ENCODE data around the gene AUTS2. TPM values are rescaled to one million over a fixed set of nuclear protein-coding genes. Genes with fewer than 3 reads are reported as not detected.

The AUTS2 gene
- total RNA-seq, 4 donors from 2014 or later: 14.9 to 27.2 (median 17.5) TPM

- TF ChIP-seq CTCF (IDR thresholded peaks at IDR 0.05) (no peak), POLR2A (IDR thresholded peaks at IDR 0.05) (no peak)
- H3K4me3 ChIP-seq (replicated peaks in 1 of 3): no peak overlapping the region
- H3K36me3 ChIP-seq: no peaks in the 10 kb centered on the region
- H3K9me3 ChIP-seq: no peaks in the 10 kb centered on the region
- DNase-seq: no peak
- intact Hi-C loops (cut with DNase I): no loop called here
- no peak overlapping the region for H3K27ac ChIP-seq
- 87 to 92% methylated on average over 3 of the region's 3 CpGs for WGBS, 2 donors
- H3K27me3 ChIP-seq: no peaks in the 10 kb centered on the region
- H3K4me1 ChIP-seq: no peaks in the 10 kb centered on the region
These were observed 439.1 kb downstream of the AUTS2 start for GRCh38 chr7:70037171-70037933.

- intact Hi-C loops (cut with DNase I): no loop called here
- TF ChIP-seq CTCF (IDR thresholded peaks at IDR 0.05): no peak
- no peak for TF ChIP-seq POLR2A (IDR thresholded peaks at IDR 0.05)
- no peaks in the 10 kb centered on the region for H3K27me3 ChIP-seq
- H3K4me1 ChIP-seq: no peaks in the 10 kb centered on the region
- DNase-seq: no peak
- no peak overlapping the region for H3K4me3 ChIP-seq (replicated peaks in 1 of 3)
- H3K9me3 ChIP-seq: no peaks in the 10 kb centered on the region
- 96% methylated on average over 3 of the region's 3 CpGs for WGBS, 2 donors
- no peak overlapping the region for H3K27ac ChIP-seq
- H3K36me3 ChIP-seq: no peaks in the 10 kb centered on the region
These were observed 441.8 kb downstream of the AUTS2 start for GRCh38 chr7:70040051-70040450.

- Histone ChIP-seq H3K36me3 (no peaks in the 10 kb centered on the region), H3K4me3 (replicated peaks in 1 of 3) (no peak overlapping the region), H3K4me1 (no peaks in the 10 kb centered on the region), H3K27me3 (no peaks in the 10 kb centered on the region), H3K9me3 (no peaks in the 10 kb centered on the region), H3K27ac (no peak overlapping the region)
- TF ChIP-seq POLR2A (IDR thresholded peaks at IDR 0.05): no peak
- TF ChIP-seq CTCF (IDR thresholded peaks at IDR 0.05): peak in 4 of 6 experiments; percentile 11 to 57 (median 52)
- intact Hi-C loops (cut with DNase I): no loop called here
- DNase-seq: no peak
These were observed 442.9 kb downstream of the AUTS2 start for GRCh38 chr7:70040970-70041766.

- Histone ChIP-seq H3K4me3 (replicated peaks in 1 of 3) (no peak overlapping the region), H3K27me3 (no peaks in the 10 kb centered on the region), H3K9me3 (no peaks in the 10 kb centered on the region), H3K4me1 (no peaks in the 10 kb centered on the region), H3K36me3 (no peaks in the 10 kb centered on the region), H3K27ac (no peak overlapping the region)
- intact Hi-C loops (cut with DNase I): no loop called here
- DNase-seq: no peak
- WGBS, 2 donors: 48 to 49% methylated on average over 3 of the region's 3 CpGs
- TF ChIP-seq CTCF (IDR thresholded peaks at IDR 0.05) (peak in 2 of 6 experiments; percentile 20 to 25), POLR2A (IDR thresholded peaks at IDR 0.05) (no peak)
These were observed 444.3 kb downstream of the AUTS2 start for GRCh38 chr7:70042533-70042932.

- Histone ChIP-seq H3K4me3 (replicated peaks in 1 of 3) (no peak overlapping the region), H3K36me3 (no peaks in the 10 kb centered on the region), H3K9me3 (no peaks in the 10 kb centered on the region), H3K27ac (no peak overlapping the region), H3K27me3 (no peaks in the 10 kb centered on the region), H3K4me1 (no peaks in the 10 kb centered on the region)
- DNase-seq: no peak
- intact Hi-C loops (cut with DNase I): no loop called here
- TF ChIP-seq POLR2A (IDR thresholded peaks at IDR 0.05) (no peak), CTCF (IDR thresholded peaks at IDR 0.05) (no peak)
- 69 to 82% methylated on average over 3 of the region's 3 CpGs for WGBS, 2 donors
These were observed 444.8 kb downstream of the AUTS2 start for GRCh38 chr7:70043015-70043538.

Measured in thyroid gland (tissue), 4 donors.